Fibroblast of mammary gland (primary cell): Measurements from ENCODE around the gene RYR2.
A peak's percentile ranks its signal among the peaks of the same experiment; 100 is the strongest.

Experiments
- DNase-seq: peaks from one replicate; pipeline ENCODE4 v3.0.0-alpha.2; 2010; ENCODE audit warnings: low read depth
- H3K4me3 ChIP-seq: 2 replicates; pipeline ENCODE4 v1.5.1; 2011; ENCODE audit warnings: low read depth, mild to moderate bottlenecking, low read length, moderate library complexity; ENCODE audit not compliant: control insufficient read depth
- TF ChIP-seq, protein P1 (sequence below): conservative IDR thresholded peaks from 2 replicates; pipeline ENCODE4 v1.5.1; 2011; ENCODE audit warnings: low read depth, low read length, inconsistent platforms; ENCODE audit not compliant: control insufficient read depth, insufficient read depth

The RYR2 gene

DNA sequence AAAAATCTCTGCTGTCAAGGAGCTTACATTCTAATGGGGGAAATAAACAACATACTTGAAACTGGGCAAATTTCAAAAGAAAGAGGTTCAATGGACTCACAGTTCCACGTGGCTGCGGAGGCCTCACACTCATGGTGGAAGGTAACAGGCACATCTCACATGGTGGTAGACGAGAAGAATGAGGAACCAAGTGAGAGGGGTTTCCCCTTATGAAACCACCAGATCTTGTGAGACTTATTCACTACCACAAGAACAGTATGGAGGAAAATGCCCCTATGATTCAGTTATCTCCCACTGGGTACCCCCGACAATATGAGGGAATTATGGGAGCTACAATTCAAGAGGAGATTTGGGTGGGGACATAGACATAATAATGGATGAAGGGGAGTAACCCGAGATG is 622.4 kb downstream of the RYR2 start:
- TF ChIP-seq, protein P1, sequence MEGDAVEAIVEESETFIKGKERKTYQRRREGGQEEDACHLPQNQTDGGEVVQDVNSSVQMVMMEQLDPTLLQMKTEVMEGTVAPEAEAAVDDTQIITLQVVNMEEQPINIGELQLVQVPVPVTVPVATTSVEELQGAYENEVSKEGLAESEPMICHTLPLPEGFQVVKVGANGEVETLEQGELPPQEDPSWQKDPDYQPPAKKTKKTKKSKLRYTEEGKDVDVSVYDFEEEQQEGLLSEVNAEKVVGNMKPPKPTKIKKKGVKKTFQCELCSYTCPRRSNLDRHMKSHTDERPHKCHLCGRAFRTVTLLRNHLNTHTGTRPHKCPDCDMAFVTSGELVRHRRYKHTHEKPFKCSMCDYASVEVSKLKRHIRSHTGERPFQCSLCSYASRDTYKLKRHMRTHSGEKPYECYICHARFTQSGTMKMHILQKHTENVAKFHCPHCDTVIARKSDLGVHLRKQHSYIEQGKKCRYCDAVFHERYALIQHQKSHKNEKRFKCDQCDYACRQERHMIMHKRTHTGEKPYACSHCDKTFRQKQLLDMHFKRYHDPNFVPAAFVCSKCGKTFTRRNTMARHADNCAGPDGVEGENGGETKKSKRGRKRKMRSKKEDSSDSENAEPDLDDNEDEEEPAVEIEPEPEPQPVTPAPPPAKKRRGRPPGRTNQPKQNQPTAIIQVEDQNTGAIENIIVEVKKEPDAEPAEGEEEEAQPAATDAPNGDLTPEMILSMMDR = no peak
- no peak for DNase-seq
- no peak overlapping the region for H3K4me3 ChIP-seq

GRCh38 chr1:237670302-237670701 is 628.3 kb downstream of the RYR2 start:
- TF ChIP-seq, protein P1 = no peak
- no peak for DNase-seq

GRCh38 chr1:237671262-237671661 is 629.3 kb downstream of the RYR2 start:
- TF ChIP-seq, protein P1 = no peak
- no peak overlapping the region for H3K4me3 ChIP-seq

More at GRCh38 chr1:237670302-237670701, 628.3 kb downstream of the RYR2 start:
- H3K4me3 ChIP-seq = no peak overlapping the region

DNA sequence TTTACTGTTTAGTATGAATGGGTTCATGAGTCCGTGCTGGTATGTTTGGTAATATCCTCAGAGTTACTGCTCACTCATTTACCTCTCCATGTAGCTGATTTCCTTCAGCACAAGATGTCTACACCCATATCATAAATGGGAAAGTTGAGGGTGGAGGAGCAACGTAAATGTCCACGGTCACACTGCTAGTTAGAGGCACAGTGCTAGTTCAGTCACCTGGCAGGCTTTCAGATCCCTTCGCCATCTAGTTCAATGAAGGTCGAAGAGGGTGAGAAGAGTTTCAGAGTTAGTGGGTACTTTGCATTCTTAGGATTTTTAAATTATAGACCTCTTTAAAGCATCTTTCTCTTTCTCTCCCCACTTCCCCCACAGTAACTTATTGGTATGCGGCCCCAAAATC is 630.0 kb downstream of the RYR2 start:
- no peak for DNase-seq
- H3K4me3 ChIP-seq = no peak overlapping the region
- TF ChIP-seq, protein P1 = no peak

More at GRCh38 chr1:237671262-237671661, 629.3 kb downstream of the RYR2 start:
- no peak for DNase-seq

GRCh38 chr1:237672748-237673147 is 630.8 kb downstream of the RYR2 start:
- no peak overlapping the region for H3K4me3 ChIP-seq
- TF ChIP-seq, protein P1 = no peak
- DNase-seq = no peak

DNA sequence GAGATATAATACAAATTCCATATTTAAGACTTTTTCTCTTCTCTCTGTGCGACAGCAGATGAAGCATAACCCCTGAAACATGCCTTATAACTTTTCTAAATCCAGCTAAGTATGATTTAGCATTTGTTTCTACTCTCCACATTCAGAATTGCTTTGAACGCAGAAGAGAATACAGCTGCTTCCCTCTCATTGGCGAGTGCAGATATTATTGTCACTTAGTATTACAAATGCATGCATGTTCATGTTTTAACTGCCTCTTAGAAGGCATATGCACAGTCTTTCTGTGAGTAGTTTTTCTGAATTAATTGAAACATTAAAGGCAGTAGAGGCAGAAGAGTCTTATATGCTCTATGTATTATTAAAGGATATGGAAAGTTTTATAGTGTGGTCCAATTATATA is 631.6 kb downstream of the RYR2 start:
- no peak overlapping the region for H3K4me3 ChIP-seq
- no peak for DNase-seq
- TF ChIP-seq, protein P1 = no peak

DNA sequence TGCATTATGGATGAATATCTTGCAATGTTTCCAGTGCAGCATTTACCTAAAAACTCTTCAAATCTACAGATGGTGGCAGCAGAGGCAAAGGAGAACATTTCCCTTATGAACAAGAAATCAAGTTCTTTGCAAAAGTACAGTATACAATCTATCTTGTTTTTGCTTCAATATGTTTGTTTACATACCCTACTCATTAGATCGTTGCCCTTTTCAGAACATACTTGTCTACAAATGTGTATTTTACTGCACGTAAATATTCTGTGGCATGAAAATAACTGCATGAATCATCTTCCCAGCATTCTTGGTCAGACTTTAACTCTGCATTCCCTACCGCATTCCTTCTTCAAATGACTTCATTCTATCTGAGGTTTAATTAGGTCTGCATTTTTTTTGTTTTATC is 636.0 kb downstream of the RYR2 start:
- H3K4me3 ChIP-seq = no peak overlapping the region
- DNase-seq = peak; percentile 25
- TF ChIP-seq, protein P1 = peak; percentile 10
